Camera-type eye (tissue), 1 donor: ENCODE results near the gene CCM2. TPM values are rescaled to one million over a fixed set of nuclear protein-coding genes. Genes with fewer than 3 reads are reported as not detected.

Experiments used
- total RNA-seq: library from RNA; depleted of rRNA; stranded (reverse); fragments of >200 nt; gene quantifications from one replicate; pipeline ENCODE4 v1.2.3, GENCODE V29; 2014

CCM2 gene
- total RNA-seq = 30.6 TPM

DNA sequence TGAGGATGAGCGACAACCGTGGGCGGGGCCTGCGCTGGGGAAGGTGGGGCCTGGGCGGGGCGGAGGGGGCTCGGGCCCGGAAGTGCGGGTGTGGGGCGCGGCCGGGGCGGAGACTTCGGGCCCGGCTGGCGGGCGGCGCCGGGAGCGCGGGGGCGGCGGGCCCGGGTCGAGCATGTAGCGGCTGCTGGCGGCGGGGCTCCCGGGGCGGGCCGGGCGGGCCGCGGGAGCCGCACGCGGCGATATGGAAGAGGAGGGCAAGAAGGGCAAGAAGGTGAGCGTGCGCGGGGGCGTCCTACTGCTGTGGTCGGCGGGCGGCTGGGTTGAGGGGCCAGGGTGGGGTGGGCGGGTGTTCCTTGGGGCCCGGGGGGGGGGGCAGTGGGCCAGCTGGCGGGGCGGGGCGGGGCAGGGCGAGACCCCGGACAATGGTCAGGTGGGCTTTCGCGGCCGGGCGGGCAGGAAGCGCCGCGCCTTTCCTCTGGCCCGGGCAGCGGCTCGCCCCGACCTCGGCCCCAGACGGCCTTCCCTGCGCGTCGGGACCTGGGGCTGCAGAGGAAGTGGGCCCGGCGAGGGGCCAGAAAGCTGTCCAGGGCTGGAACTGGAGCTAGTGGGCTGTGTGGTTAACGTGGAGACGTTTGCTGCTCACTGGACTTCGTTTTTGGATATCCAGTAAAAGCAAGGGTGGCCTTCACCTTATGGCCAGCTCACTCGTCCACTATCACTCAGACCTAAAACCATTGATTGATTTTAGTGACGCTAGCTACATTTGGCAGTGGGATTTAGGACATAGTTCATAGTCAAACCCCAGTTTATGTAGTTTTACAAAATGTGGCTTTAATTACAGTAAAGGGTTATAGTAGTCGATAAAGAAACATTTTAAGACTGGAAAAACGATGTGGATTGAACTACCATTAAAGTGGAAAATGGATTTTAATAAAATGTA lies at the start of gene CCM2:
TSS of gene CCM2 (plus strand) at position 109 of the 940 bp plus-strand sequence. CDS start at position 242, 133 bp downstream.

DNA sequence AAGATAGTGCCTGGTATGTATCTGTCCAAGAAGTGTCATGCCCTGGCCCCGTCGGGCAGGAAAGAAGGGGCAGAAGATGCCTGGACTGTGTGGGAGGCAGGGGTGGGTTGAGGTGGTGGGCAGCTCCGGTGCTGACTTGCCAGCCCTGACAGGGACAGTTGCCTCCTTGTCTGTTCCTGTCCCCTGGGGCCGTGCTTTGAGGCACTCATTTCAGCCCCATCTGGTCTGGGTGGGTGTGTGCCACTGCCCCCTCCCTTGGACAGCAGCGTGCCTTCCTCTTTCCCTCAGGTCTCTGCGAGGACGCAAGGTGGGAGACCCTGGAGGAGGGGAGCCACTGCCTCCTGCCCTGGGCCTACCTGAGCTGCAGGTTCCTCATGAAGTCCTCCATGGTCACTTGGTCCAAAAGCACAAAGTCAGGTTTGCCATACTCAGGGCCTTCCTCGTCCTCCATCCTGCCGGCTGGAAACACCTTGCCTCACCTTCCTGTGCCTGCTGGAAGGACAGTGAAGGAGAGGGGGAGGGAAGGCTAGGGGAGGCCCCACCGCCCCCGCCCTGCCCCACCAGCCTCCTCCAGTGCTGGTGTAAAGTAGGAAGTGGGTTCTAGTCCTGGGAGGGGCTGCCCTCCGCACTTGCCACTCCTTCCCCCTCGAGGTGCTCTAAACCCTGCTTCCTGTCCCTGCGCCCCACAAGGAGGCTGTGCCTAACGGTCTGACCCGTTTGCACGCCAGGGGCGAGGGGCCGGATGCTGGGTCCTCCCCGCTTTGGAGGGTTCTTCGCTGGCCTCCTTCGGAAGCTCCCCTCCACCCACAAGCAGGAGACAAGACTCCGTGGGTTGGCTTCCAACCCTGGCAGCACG lies 21.3 kb upstream of the CCM2 start, which contains the start of gene MYO1G:
TSS of gene MYO1G (minus strand) at position 505 of the 856 bp plus-strand sequence. CDS start at position 451, 54 bp downstream.

DNA sequence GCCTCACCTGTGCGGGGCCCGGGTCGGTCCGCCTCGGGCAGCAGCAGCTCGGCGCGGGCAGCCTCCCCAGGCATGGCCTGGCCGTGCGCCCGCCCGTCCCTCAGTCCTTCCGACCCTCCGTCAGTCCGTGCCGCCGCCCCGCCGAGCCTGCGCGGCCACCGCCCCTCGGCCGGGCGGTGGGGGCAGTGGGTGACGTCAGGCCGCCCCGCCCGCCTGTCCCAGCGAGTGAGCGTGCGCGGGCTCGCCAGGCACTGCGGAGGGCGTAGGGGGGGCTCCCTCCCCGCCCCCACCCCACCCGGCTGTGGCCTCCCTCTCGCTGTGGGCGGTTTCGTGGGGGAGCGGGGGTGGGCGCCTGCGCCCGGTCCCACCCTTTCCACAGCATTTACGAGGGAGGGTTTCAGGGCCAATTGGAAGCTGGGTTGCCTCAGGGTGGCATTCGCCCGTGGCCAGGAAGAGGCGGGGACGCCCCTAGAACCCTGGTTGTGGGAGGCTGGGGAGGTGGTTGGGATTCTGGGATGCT lies 88.9 kb downstream of the CCM2 start, which contains the start of gene NACAD:
TSS of gene NACAD (minus strand) at position 149 of the 520 bp plus-strand sequence. CDS start at position 74, 75 bp downstream.

DNA sequence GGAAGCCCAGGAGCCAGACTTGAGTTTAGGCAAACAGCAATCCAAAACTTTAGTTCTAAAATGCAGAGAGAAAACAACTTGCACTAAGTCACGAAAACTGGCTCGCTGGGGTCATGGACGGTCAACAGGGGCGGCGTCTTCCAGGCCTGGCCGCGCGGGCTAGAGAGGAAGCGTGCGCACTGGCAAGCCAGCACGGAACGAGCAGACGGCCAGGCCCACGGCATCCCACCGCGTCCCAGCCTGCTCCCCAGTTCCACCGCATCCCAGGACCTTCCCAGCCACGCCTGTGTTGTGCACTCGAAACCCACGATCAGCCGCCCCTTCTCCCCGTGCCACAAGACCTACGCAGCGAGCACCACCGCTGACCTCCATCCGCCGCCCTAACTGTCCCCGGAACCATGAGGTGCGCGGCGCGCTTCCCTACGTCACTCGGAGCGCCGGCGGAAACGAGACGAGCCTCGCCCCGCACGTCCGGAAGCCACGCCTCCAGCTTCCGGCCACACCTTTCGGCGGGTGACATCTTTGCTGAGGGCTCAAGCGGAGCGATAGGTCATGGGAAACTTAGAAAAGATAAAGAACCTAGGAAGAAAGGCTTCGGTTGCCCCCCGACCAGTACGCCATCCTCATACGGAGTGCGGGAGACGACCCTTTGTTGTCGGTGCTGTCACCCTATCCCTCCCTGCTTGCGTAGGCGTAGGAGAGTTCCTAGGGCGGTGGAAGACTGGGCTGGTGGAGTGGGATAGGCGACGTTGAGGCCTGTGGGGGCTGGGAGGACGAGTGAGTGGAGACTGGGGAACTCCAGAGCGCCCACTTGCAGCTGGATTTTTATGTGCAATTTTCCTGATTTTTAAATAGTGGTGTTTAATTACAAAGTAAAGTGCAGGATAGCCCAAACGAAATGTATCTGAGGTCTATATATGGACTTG lies 111.6 kb downstream of the CCM2 start, which contains the start of gene TBRG4:
TSS of gene TBRG4 (minus strand) at position 400 of the 926 bp plus-strand sequence. CDS start 2,460 bp downstream, outside the sequence.

Other genes starting within 250 kb of the CCM2 start
- gene PPIA, start 203.5 kb upstream of the CCM2 start, total RNA-seq = 863 TPM
- gene H2AZ2, start 152.1 kb upstream of the CCM2 start, total RNA-seq = 221 TPM
- gene PURB, start 114.7 kb upstream of the CCM2 start, total RNA-seq = 49.4 TPM
- 1.0 TPM for gene MYO1G, start 21.2 kb upstream of the CCM2 start, total RNA-seq
- gene NACAD, start 88.8 kb downstream of the CCM2 start, total RNA-seq = 8.9 TPM
- gene TBRG4, start 111.5 kb downstream of the CCM2 start, total RNA-seq = 47.3 TPM
- 18.1 TPM for gene RAMP3, start 157.6 kb downstream of the CCM2 start, total RNA-seq